Measurements from ENCODE around the gene SRL.

GRCh38 chr16:4217204-4218131 lies 24.4 kb downstream of the SRL start:
- TF ChIP-seq GATA2 (IDR thresholded peaks at IDR 0.05; ENCODE audit: low read depth, low read length) (no peak), GATA3 (IDR thresholded peaks at IDR 0.05; ENCODE audit: low read depth, low read length) (no peak)

Measured in SH-SY5Y (cell line).